Bronchial epithelial cell (primary cell): ENCODE results near the gene A2ML1. TPM values are rescaled to one million over a fixed set of nuclear protein-coding genes. Genes with fewer than 3 reads are reported as not detected.

Experiments
- DNase-seq: peaks from one replicate; pipeline ENCODE4 v3.0.0-alpha.2; 2010; ENCODE audit warnings: low read depth
- FAIRE-seq: peaks from 2 replicates; lab custom pipeline; 2011; peaks lifted over from hg19 to GRCh38; lab: Jason Lieb, UNC
- H3K27me3 ChIP-seq: 2 replicates; pipeline ENCODE4 v1.5.1; 2011; ENCODE audit warnings: low read length; ENCODE audit not compliant: control insufficient read depth, insufficient read depth
- H3K36me3 ChIP-seq: 2 replicates; pipeline ENCODE4 v1.5.1; 2011; ENCODE audit warnings: low read length; ENCODE audit not compliant: control insufficient read depth, insufficient read depth
- H3K4me3 ChIP-seq: 2 replicates; pipeline ENCODE4 v1.5.1; 2011; ENCODE audit warnings: mild to moderate bottlenecking, low read depth, low read length, control low read depth
- total RNA-seq: library from RNA; depleted of rRNA; stranded (reverse); fragments of >200 nt; gene quantifications from 2 replicates; pipeline ENCODE4 v1.2.1, GENCODE V29; 2014
- TF ChIP-seq, protein P1 (sequence below): IDR thresholded peaks from 2 replicates; pipeline ENCODE4 v1.5.1; 2011; ENCODE audit warnings: mild to moderate bottlenecking, moderate library complexity, low read length, control low read depth, inconsistent platforms; ENCODE audit not compliant: insufficient read depth, severe bottlenecking

Gene A2ML1
- total RNA-seq, 1 donor from 2014 or later = 61.9 TPM

DNA sequence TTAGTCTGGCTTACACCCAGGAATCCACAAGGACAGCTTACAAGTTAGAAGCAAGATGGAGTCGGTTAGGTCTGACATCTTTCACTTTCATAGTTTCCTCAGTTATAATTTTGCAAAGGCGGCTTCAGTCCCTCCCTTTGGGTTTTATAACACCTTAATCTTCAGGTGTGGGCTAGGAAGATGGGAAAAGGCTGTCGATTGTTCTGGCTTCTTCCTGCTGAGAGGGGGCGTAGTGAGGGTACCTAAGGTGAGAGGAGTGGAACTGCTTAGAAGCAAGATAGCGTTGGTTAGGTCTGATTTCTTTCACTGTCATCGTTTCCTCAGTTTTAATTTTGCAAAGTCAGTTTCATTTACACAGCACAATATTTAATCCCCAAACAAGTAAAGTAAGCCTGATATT, 10.1 kb downstream of the A2ML1 start:
- Histone ChIP-seq H3K27me3 (no peaks in the 10 kb centered on the region), H3K4me3 (no peak overlapping the region), H3K36me3 (no peaks in the 10 kb centered on the region)
- no peak for DNase-seq
- TF ChIP-seq, protein P1, sequence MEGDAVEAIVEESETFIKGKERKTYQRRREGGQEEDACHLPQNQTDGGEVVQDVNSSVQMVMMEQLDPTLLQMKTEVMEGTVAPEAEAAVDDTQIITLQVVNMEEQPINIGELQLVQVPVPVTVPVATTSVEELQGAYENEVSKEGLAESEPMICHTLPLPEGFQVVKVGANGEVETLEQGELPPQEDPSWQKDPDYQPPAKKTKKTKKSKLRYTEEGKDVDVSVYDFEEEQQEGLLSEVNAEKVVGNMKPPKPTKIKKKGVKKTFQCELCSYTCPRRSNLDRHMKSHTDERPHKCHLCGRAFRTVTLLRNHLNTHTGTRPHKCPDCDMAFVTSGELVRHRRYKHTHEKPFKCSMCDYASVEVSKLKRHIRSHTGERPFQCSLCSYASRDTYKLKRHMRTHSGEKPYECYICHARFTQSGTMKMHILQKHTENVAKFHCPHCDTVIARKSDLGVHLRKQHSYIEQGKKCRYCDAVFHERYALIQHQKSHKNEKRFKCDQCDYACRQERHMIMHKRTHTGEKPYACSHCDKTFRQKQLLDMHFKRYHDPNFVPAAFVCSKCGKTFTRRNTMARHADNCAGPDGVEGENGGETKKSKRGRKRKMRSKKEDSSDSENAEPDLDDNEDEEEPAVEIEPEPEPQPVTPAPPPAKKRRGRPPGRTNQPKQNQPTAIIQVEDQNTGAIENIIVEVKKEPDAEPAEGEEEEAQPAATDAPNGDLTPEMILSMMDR = no peak
- no peak for FAIRE-seq

DNA sequence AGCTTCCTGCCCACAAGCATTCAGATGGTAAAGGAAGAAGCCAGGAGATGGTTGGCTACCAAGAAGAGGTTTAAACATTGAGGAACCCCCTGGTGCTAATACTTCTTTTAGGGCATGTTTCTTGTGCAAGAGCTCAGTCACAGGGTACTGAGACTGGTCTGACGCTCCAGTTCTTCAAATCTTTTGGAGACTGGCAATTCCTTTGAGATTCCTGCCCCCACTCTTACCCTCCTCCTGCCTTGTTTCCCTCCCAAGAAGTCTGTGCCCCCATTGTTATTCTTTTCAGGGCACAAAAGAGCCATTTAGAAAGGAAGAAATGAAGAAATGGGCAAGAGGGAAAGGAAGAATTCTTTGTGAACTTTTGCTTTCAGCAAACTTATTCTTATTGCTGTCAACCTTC, 11.8 kb downstream of the A2ML1 start:
- no peak overlapping the region for H3K4me3 ChIP-seq
- DNase-seq = no peak
- no peaks in the 10 kb centered on the region for H3K27me3 ChIP-seq
- H3K36me3 ChIP-seq = no peaks in the 10 kb centered on the region
- no peak for FAIRE-seq
- TF ChIP-seq, protein P1 = no peak

DNA sequence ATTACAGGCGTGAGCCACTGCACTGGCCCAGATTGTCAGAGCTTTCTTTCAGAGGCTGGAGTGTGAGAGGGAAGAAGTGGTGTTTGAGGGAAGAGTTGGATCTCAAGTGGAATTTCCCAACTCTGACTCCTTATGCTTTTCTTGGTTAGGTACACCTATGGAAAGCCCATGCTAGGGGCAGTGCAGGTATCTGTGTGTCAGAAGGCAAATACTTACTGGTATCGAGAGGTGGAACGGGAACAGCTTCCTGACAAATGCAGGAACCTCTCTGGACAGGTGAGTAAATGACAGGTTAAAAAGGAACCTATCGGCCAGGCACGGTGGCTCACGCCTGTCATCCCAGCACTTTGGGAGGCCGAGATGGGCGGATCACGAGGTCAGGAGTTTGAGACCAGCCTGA, 14.9 kb downstream of the A2ML1 start:
- TF ChIP-seq, protein P1 = no peak
- Histone ChIP-seq H3K36me3 (no peaks in the 10 kb centered on the region), H3K4me3 (no peak overlapping the region), H3K27me3 (no peaks in the 10 kb centered on the region)
- DNase-seq = no peak
- no peak for FAIRE-seq

DNA sequence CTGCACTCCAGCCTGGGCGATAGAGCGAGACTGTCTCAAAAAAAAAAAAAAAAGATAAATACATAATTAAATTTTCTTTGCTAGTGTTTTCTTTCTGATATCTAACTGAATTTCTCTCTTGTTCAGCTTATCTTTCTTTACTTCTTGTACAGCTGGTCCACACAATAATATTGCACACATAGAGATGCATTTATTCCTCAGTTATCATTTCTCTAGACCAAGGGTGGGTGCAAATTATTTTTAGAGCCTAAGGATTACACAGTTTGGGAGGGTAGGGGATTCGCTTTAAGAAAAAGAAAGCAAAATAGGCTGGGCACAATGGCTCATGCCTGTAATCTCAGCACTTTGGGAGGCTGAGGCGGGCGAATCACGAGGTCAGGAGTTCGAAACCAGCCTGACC, 17.9 kb downstream of the A2ML1 start:
- H3K27me3 ChIP-seq = no peaks in the 10 kb centered on the region
- no peak for FAIRE-seq
- TF ChIP-seq, protein P1 = no peak
- no peaks in the 10 kb centered on the region for H3K36me3 ChIP-seq
- DNase-seq = no peak
- no peak overlapping the region for H3K4me3 ChIP-seq

DNA sequence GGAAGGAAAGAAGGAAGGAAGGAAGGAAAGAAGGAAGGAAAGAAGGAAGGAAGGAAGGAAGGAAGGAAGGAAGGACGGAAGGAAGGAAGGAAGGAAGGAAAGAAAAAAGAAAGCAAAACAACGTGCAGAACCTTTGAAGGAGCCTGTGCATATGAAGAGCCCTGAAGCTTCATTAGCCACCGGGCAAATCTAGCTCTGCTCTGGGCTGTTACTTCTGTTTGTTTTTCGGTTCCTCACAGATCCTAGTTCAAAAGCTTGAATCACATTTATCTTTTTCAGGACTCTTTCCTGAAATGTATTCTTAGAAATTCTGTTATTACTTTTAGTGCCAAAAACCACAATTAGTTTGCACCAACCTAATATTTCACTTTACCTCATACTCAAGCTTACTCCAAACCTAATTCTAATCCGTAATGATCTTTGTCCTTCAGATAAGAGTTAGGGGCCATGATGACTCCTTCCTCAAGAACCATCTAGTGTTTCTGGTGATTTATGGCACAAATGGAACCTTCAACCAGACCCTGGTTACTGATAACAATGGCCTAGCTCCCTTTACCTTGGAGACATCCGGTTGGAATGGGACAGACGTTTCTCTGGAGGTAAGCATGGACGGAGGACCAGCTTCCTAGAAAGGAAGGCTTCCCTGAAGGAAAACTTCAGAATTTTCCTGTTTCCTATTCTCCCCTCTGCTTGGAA, 18.7 kb downstream of the A2ML1 start:
- TF ChIP-seq, protein P1 = no peak
- Histone ChIP-seq H3K27me3 (no peaks in the 10 kb centered on the region), H3K4me3 (no peak overlapping the region), H3K36me3 (no peaks in the 10 kb centered on the region)
- DNase-seq (no peak), FAIRE-seq (no peak)

DNA sequence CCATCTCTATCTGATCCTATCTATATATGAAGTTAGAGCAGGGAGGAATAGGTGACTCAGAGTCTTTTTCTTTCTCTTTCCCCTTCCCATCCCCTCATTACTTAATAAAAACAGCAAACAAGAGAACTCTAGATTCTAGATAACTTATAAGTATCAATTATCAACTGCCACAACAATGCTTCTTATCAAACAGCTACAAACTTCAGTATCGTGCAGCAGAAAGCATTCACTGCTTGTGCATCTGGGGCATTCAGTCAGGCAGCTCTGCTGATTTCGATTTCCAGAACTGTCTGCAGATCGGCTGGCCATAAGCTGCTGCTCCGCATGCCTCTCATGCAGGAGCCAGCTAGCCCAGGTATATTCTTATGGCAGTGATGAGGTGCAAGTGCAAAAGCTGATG, 19.4 kb downstream of the A2ML1 start:
- Histone ChIP-seq H3K4me3 (no peak overlapping the region), H3K27me3 (no peaks in the 10 kb centered on the region), H3K36me3 (no peaks in the 10 kb centered on the region)
- DNase-seq = no peak
- no peak for FAIRE-seq
- TF ChIP-seq, protein P1 = no peak
